ENCODE measurements around the gene PRSS16.

Gene PRSS16

DNA sequence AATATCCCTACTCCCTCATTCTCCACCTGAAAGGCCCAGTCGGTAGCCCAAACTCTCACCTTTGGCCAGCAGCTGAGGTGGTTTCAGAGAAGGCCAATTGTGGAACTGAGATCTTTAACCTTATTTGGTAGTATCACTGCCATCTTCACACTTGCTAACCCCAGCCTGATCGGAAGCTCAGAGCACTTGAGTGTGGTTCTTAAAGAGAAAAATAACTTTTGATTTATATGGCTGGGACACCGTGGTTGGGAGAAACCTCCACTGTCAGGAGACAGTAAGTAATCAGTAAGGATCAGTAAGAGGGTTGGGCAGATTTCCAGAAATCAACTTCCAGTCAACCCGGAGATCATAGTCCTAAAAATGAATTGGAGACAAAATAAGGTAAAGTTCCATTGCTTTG lies 22.8 kb upstream of the PRSS16 start:
- no peak for TF ChIP-seq CTCF (IDR thresholded peaks at IDR 0.05; ENCODE audit: low read length)
- TF ChIP-seq EZH2 (IDR thresholded peaks at IDR 0.05; ENCODE audit: borderline replicate concordance, low read length): no peak
- H3K4me1 ChIP-seq (ENCODE audit: insufficient read depth, low read length, severe bottlenecking): no peaks in the 10 kb centered on the region
- no peaks in the 10 kb centered on the region for H4K20me1 ChIP-seq (ENCODE audit: insufficient read depth, low read length)
- H3K27me3 ChIP-seq (ENCODE audit: insufficient read depth, low read length): no peaks in the 10 kb centered on the region
- H3F3A ChIP-seq (ENCODE audit: insufficient read depth, low read length): no peaks in the 10 kb centered on the region
- no peaks in the 10 kb centered on the region for H3K36me3 ChIP-seq (ENCODE audit: insufficient read depth, low read length)
- no peak overlapping the region for H3K27ac ChIP-seq (ENCODE audit: low read depth, low read length, poor library complexity, severe bottlenecking)
- H3K9ac ChIP-seq (ENCODE audit: low read length): no peak overlapping the region
- no peak overlapping the region for H2AFZ ChIP-seq (ENCODE audit: low read length)
- H3K79me2 ChIP-seq (ENCODE audit: insufficient read depth, low read length): no peaks in the 10 kb centered on the region
- no peaks in the 10 kb centered on the region for H3K9me3 ChIP-seq (ENCODE audit: low read length)
- H3K9me2 ChIP-seq (ENCODE audit: low read depth, low read length): no peaks in the 10 kb centered on the region
- no peak overlapping the region for H3K4me3 ChIP-seq (ENCODE audit: low read depth, low read length, poor library complexity, severe bottlenecking)
- no peak overlapping the region for H3K4me2 ChIP-seq (ENCODE audit: low read length)

DNA sequence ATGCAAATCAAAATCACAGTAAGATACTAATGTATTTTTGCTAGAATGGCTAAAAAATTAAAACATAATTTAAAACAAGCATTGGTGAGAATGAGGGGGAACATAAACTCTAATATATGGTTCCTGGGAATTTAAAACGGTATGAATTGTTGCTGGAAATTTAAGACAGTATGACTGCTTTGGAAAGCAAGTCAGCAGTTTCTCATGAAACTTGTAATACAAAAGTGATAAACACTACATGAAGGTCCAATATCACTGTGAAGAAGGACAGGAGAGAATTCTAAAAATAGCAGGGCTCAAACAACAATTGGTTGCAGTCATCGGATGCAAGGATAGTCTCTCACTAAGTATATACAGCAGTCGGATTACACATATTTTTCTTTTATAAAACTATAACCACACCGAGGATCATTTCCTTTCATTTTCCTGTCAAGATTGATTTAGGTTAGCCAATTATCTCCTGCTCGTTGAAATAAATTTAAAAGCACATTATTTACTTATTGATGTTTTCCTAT lies 18.5 kb upstream of the PRSS16 start:
- Histone ChIP-seq H4K20me1 (ENCODE audit: insufficient read depth, low read length) (no peaks in the 10 kb centered on the region), H3K9me2 (ENCODE audit: low read depth, low read length) (no peaks in the 10 kb centered on the region), H3K27me3 (ENCODE audit: insufficient read depth, low read length) (no peaks in the 10 kb centered on the region), H3K27ac (ENCODE audit: low read depth, low read length, poor library complexity, severe bottlenecking) (no peak overlapping the region), H3K4me2 (ENCODE audit: low read length) (no peak overlapping the region), H3K36me3 (ENCODE audit: insufficient read depth, low read length) (no peaks in the 10 kb centered on the region), H3K9ac (ENCODE audit: low read length) (no peak overlapping the region), H3K79me2 (ENCODE audit: insufficient read depth, low read length) (no peaks in the 10 kb centered on the region), H2AFZ (ENCODE audit: low read length) (no peak overlapping the region), H3K4me1 (ENCODE audit: insufficient read depth, low read length, severe bottlenecking) (no peaks in the 10 kb centered on the region), H3K9me3 (ENCODE audit: low read length) (no peaks in the 10 kb centered on the region), H3F3A (ENCODE audit: insufficient read depth, low read length) (no peaks in the 10 kb centered on the region), H3K4me3 (ENCODE audit: low read depth, low read length, poor library complexity, severe bottlenecking) (no peak overlapping the region)
- TF ChIP-seq EZH2 (IDR thresholded peaks at IDR 0.05; ENCODE audit: borderline replicate concordance, low read length) (no peak), CTCF (IDR thresholded peaks at IDR 0.05; ENCODE audit: low read length) (no peak)

GRCh38 chr6:27230758-27231111 lies 16.8 kb upstream of the PRSS16 start:
- Histone ChIP-seq H4K20me1 (ENCODE audit: insufficient read depth, low read length) (no peaks in the 10 kb centered on the region), H3K4me3 (ENCODE audit: low read depth, low read length, poor library complexity, severe bottlenecking) (no peak overlapping the region), H3F3A (ENCODE audit: insufficient read depth, low read length) (no peaks in the 10 kb centered on the region), H3K9ac (ENCODE audit: low read length) (no peak overlapping the region), H3K4me1 (ENCODE audit: insufficient read depth, low read length, severe bottlenecking) (peaks cover 5% of the 10 kb centered on the region), H3K9me2 (ENCODE audit: low read depth, low read length) (no peaks in the 10 kb centered on the region), H2AFZ (ENCODE audit: low read length) (no peak overlapping the region), H3K4me2 (ENCODE audit: low read length) (no peak overlapping the region), H3K27ac (ENCODE audit: low read depth, low read length, poor library complexity, severe bottlenecking) (no peak overlapping the region), H3K36me3 (ENCODE audit: insufficient read depth, low read length) (no peaks in the 10 kb centered on the region), H3K27me3 (ENCODE audit: insufficient read depth, low read length) (no peaks in the 10 kb centered on the region), H3K79me2 (ENCODE audit: insufficient read depth, low read length) (no peaks in the 10 kb centered on the region), H3K9me3 (ENCODE audit: low read length) (no peaks in the 10 kb centered on the region)
- no peak for TF ChIP-seq EZH2 (IDR thresholded peaks at IDR 0.05; ENCODE audit: borderline replicate concordance, low read length)
- TF ChIP-seq CTCF (IDR thresholded peaks at IDR 0.05; ENCODE audit: low read length): no peak
